Measurements from ENCODE around the gene MRTFA. TPM values are rescaled to one million over a fixed set of nuclear protein-coding genes. Genes with fewer than 3 reads are reported as not detected.
"Not testable (repeated sequence)": the region's sequence is repeated elsewhere in the genome, so short reads cannot be mapped to it uniquely, and the experiment has no call there.

The MRTFA gene
- total RNA-seq, 1 experiment from 2014 or later, result 56.5 TPM

- DNase-seq (ENCODE audit: low spot score), result not testable (repeated sequence)
These were observed 82.5 kb downstream of the MRTFA start for GRCh38 chr22:40554023-40554422.

GRCh38 chr22:40553014-40553554, 83.4 kb downstream of the MRTFA start:
- DNase-seq (ENCODE audit: low spot score), result no peak

- DNase-seq (ENCODE audit: low spot score), result no peak
These were observed 84.4 kb downstream of the MRTFA start for GRCh38 chr22:40552070-40552469.

GRCh38 chr22:40547729-40548143, 88.8 kb downstream of the MRTFA start:
- no peak for DNase-seq (ENCODE audit: low spot score)

GRCh38 chr22:40544758-40545157, 91.8 kb downstream of the MRTFA start:
- DNase-seq (ENCODE audit: low spot score), result no peak

- DNase-seq (ENCODE audit: low spot score), result no peak
These were observed 93.5 kb downstream of the MRTFA start for GRCh38 chr22:40542821-40543540.

GRCh38 chr22:40541300-40541699, 95.2 kb downstream of the MRTFA start:
- DNase-seq (ENCODE audit: low spot score), result no peak

GRCh38 chr22:40540265-40540664, 96.3 kb downstream of the MRTFA start:
- no peak for DNase-seq (ENCODE audit: low spot score)

- not testable (repeated sequence) for DNase-seq (ENCODE audit: low spot score)
These were observed 100.4 kb downstream of the MRTFA start for GRCh38 chr22:40536149-40536548.

- DNase-seq (ENCODE audit: low spot score), result no peak
These were observed 100.9 kb downstream of the MRTFA start for GRCh38 chr22:40535642-40536041.

GRCh38 chr22:40535189-40535512, 101.4 kb downstream of the MRTFA start:
- DNase-seq (ENCODE audit: low spot score), result no peak

- peak; percentile 31 for DNase-seq (ENCODE audit: low spot score)
These were observed 101.9 kb downstream of the MRTFA start for GRCh38 chr22:40534379-40535188.

GRCh38 chr22:40533712-40534378, 102.7 kb downstream of the MRTFA start:
- peak; percentile 62 for DNase-seq (ENCODE audit: low spot score)

GRCh38 chr22:40531951-40532900, 104.3 kb downstream of the MRTFA start:
- no peak for DNase-seq (ENCODE audit: low spot score)

GRCh38 chr22:40530391-40530790, 106.1 kb downstream of the MRTFA start:
- not testable (repeated sequence) for DNase-seq (ENCODE audit: low spot score)

GRCh38 chr22:40529821-40530220, 106.7 kb downstream of the MRTFA start:
- DNase-seq (ENCODE audit: low spot score), result no peak

GRCh38 chr22:40526960-40527359, 109.6 kb downstream of the MRTFA start:
- DNase-seq (ENCODE audit: low spot score), result no peak

- DNase-seq (ENCODE audit: low spot score), result no peak
These were observed 111.2 kb downstream of the MRTFA start for GRCh38 chr22:40525250-40525884.

- no peak for DNase-seq (ENCODE audit: low spot score)
These were observed 111.9 kb downstream of the MRTFA start for GRCh38 chr22:40524392-40525249.

GRCh38 chr22:40522141-40522540, 114.4 kb downstream of the MRTFA start:
- no peak for DNase-seq (ENCODE audit: low spot score)
